GM10266 (cell line): ENCODE data around the gene TBC1D9.

Experiments used
- DNase-seq: peaks from one replicate; pipeline ENCODE4 v3.0.0; 2012; ENCODE audit errors: extremely low spot score
- CTCF ChIP-seq: IDR thresholded peaks from 2 replicates; pipeline ENCODE4 v1.5.1; 2012; ENCODE audit warnings: mild to moderate bottlenecking, low read depth; ENCODE audit not compliant: control insufficient read depth, insufficient read depth; ENCODE audit errors: missing control alignments

Gene TBC1D9

GRCh38 chr4:140641105-140641555 is 115.1 kb downstream of the TBC1D9 start:
- TF ChIP-seq CTCF: no peak
- no peak for DNase-seq

GRCh38 chr4:140640150-140640748 is 115.9 kb downstream of the TBC1D9 start:
- no peak for DNase-seq

GRCh38 chr4:140639066-140639465 is 117.1 kb downstream of the TBC1D9 start:
- no peak for DNase-seq
- no peak for TF ChIP-seq CTCF

More at GRCh38 chr4:140640150-140640748, 115.9 kb downstream of the TBC1D9 start:
- no peak for TF ChIP-seq CTCF

GRCh38 chr4:140637836-140638235 is 118.3 kb downstream of the TBC1D9 start:
- peak; percentile 72 for TF ChIP-seq CTCF
- DNase-seq: peak; percentile 69

- DNase-seq: no peak
- TF ChIP-seq CTCF: no peak
Measured at GRCh38 chr4:140635606-140636005, 120.6 kb downstream of the TBC1D9 start.

- TF ChIP-seq CTCF: no peak
- DNase-seq: no peak
Measured at GRCh38 chr4:140633951-140634350, 122.2 kb downstream of the TBC1D9 start.

- TF ChIP-seq CTCF: no peak
- DNase-seq: no peak
Measured at GRCh38 chr4:140633124-140633523, 123.1 kb downstream of the TBC1D9 start.
